ENCODE measurements around the gene KAZN. TPM values are rescaled to one million over a fixed set of nuclear protein-coding genes. Genes with fewer than 3 reads are reported as not detected.

Gene KAZN
- total RNA-seq, 2 donors from 2014 or later, result 9.8 to 12.2 TPM

GRCh38 chr1:14903922-14904321 is 305.4 kb downstream of the KAZN start:
- no peak for TF ChIP-seq CTCF (IDR thresholded peaks at IDR 0.05)
- intact Hi-C loops (cut with DNase I), result no loop called here

GRCh38 chr1:14906665-14907064 is 308.2 kb downstream of the KAZN start:
- no peak overlapping the region for H3K4me3 ChIP-seq
- no peaks in the 10 kb centered on the region for H3K27me3 ChIP-seq
- DNase-seq, result no peak
- H3K36me3 ChIP-seq, result no peaks in the 10 kb centered on the region
- no peaks in the 10 kb centered on the region for H3K9me3 ChIP-seq
- no peak overlapping the region for H3K9ac ChIP-seq (ENCODE audit: low read depth in 2 of 2, low read length in 2 of 2)
- H3K4me1 ChIP-seq, result no peaks in the 10 kb centered on the region
- intact Hi-C loops (cut with DNase I), result no loop called here
- no peak for TF ChIP-seq CTCF (IDR thresholded peaks at IDR 0.05)
- no peak overlapping the region for H3K27ac ChIP-seq

More at GRCh38 chr1:14903922-14904321, 305.4 kb downstream of the KAZN start:
- DNase-seq, result no peak
- Histone ChIP-seq H3K9ac (ENCODE audit: low read depth in 2 of 2, low read length in 2 of 2) (no peak overlapping the region), H3K9me3 (no peaks in the 10 kb centered on the region), H3K4me1 (no peaks in the 10 kb centered on the region), H3K27me3 (no peaks in the 10 kb centered on the region), H3K4me3 (no peak overlapping the region), H3K27ac (no peak overlapping the region), H3K36me3 (no peaks in the 10 kb centered on the region)

GRCh38 chr1:14907416-14907815 is 308.9 kb downstream of the KAZN start:
- Histone ChIP-seq H3K4me1 (no peaks in the 10 kb centered on the region), H3K9ac (ENCODE audit: low read depth in 2 of 2, low read length in 2 of 2) (no peak overlapping the region)
- intact Hi-C loops (cut with DNase I), result no loop called here

GRCh38 chr1:14909273-14909672 is 310.8 kb downstream of the KAZN start:
- H3K4me1 ChIP-seq, result no peaks in the 10 kb centered on the region

More at GRCh38 chr1:14907416-14907815, 308.9 kb downstream of the KAZN start:
- Histone ChIP-seq H3K27me3 (no peaks in the 10 kb centered on the region), H3K4me3 (no peak overlapping the region), H3K9me3 (no peaks in the 10 kb centered on the region), H3K27ac (no peak overlapping the region), H3K36me3 (no peaks in the 10 kb centered on the region)
- no peak for DNase-seq
- no peak for TF ChIP-seq CTCF (IDR thresholded peaks at IDR 0.05)

GRCh38 chr1:14909920-14910460 is 311.5 kb downstream of the KAZN start:
- H3K27ac ChIP-seq, result no peak overlapping the region
- no peaks in the 10 kb centered on the region for H3K4me1 ChIP-seq
- no peaks in the 10 kb centered on the region for H3K36me3 ChIP-seq
- H3K9ac ChIP-seq (ENCODE audit: low read depth in 2 of 2, low read length in 2 of 2), result no peak overlapping the region
- TF ChIP-seq CTCF (IDR thresholded peaks at IDR 0.05), result no peak
- H3K9me3 ChIP-seq, result no peaks in the 10 kb centered on the region
- no peaks in the 10 kb centered on the region for H3K27me3 ChIP-seq
- H3K4me3 ChIP-seq, result no peak overlapping the region
- intact Hi-C loops (cut with DNase I), result no loop called here
- DNase-seq, result no peak

More at GRCh38 chr1:14909273-14909672, 310.8 kb downstream of the KAZN start:
- intact Hi-C loops (cut with DNase I), result no loop called here
- no peak for DNase-seq
- TF ChIP-seq CTCF (IDR thresholded peaks at IDR 0.05), result no peak
- H3K36me3 ChIP-seq, result no peaks in the 10 kb centered on the region
- no peak overlapping the region for H3K4me3 ChIP-seq
- H3K27ac ChIP-seq, result no peak overlapping the region
- no peaks in the 10 kb centered on the region for H3K27me3 ChIP-seq
- H3K9ac ChIP-seq (ENCODE audit: low read depth in 2 of 2, low read length in 2 of 2), result no peak overlapping the region
- H3K9me3 ChIP-seq, result no peaks in the 10 kb centered on the region

All from colonic mucosa (tissue), 4 donors.